ENCODE measurements around the gene LY9.

- no peak for TF ChIP-seq CTCF (IDR thresholded peaks at IDR 0.05)
- TF ChIP-seq TAF1 (IDR thresholded peaks at IDR 0.05; ENCODE audit: borderline replicate concordance, low read depth, low read length) = no peak
- no peak for TF ChIP-seq REST (IDR thresholded peaks at IDR 0.05; ENCODE audit: low read depth, low read length)
- TF ChIP-seq RFX5 (IDR thresholded peaks at IDR 0.05; ENCODE audit: low read length) = no peak
These were observed 6.8 kb upstream of the LY9 start for GRCh38 chr1:160789051-160789701.

All from SK-N-SH (cell line).